Measurements from ENCODE around the gene XPO4.

GRCh38 chr13:20923272-20923671 is 20.7 kb upstream of the XPO4 start:
- TF ChIP-seq POLR2A (IDR thresholded peaks at IDR 0.05) (no peak), CTCF (IDR thresholded peaks at IDR 0.05) (no peak)
